Common myeloid progenitor, CD34-positive (primary cell): ENCODE results near the gene MLLT3.

Source experiments
- CTCF ChIA-PET: fragments of 350-600 bp; sonication (Branson Sonifier 250); formaldehyde crosslinking; loops from one replicate; lab custom pipeline; 2021; ENCODE audit warnings: antibody characterized with exemption; lab: Charles Lee
- POLR2A ChIA-PET: fragments of 350-600 bp; sonication (Branson Sonifier 250); formaldehyde crosslinking; loops from one replicate; lab custom pipeline; 2021; ENCODE audit warnings: antibody characterized with exemption; lab: Charles Lee
- DNase-seq, 3 donors: peaks; one replicate each; pipeline versions ENCODE4 v3.0.0 to v3.0.0-alpha.2; 2013
- H3K27ac ChIP-seq, 2 experiments: 1 replicate in 1 of 2; 2 replicates in 1 of 2; pipeline ENCODE4 v1.7.0; 2013; ENCODE audit warnings: inconsistent platforms in 2 of 2, low read length in 2 of 2, mild to moderate bottlenecking in 2 of 2, low read depth in 1 of 2, moderate library complexity in 1 of 2; ENCODE audit not compliant: severe bottlenecking in 2 of 2, insufficient read depth in 1 of 2, poor library complexity in 1 of 2
- H3K27me3 ChIP-seq, 5 experiments: replicated peaks in 2 of 5; 1 replicate in 3 of 5; 2 replicates in 2 of 5; pipeline versions ENCODE4 v1.6.1 to v1.7.0; 2013; ENCODE audit warnings: low read length in 4 of 5, mild to moderate bottlenecking in 2 of 5, moderate library complexity in 2 of 5, inconsistent platforms in 1 of 5; ENCODE audit not compliant: insufficient read depth in 5 of 5, control insufficient read depth in 4 of 5
- H3K36me3 ChIP-seq, 4 experiments: 1 replicate in 2 of 4; 2 replicates in 2 of 4; pipeline versions ENCODE4 v1.6.1 to v1.7.0; 2013; ENCODE audit warnings: low read length in 3 of 4, control low read depth in 1 of 4, mild to moderate bottlenecking in 1 of 4; ENCODE audit not compliant: control insufficient read depth in 4 of 4, insufficient read depth in 4 of 4
- H3K4me1 ChIP-seq, 4 experiments: 1 replicate in 3 of 4; 2 replicates in 1 of 4; pipeline versions ENCODE4 v1.6.1 to v1.7.1; 2013; ENCODE audit warnings: low read length in 3 of 4, mild to moderate bottlenecking in 3 of 4, control low read depth in 1 of 4, inconsistent platforms in 1 of 4, moderate library complexity in 1 of 4; ENCODE audit not compliant: control insufficient read depth in 4 of 4, insufficient read depth in 4 of 4; ENCODE audit errors: control extremely low read depth in 1 of 4
- H3K4me3 ChIP-seq, 7 experiments: 1 replicate in 4 of 7; 2 replicates in 3 of 7; pipeline versions ENCODE4 v1.5.1 to v1.7.0; 2013; ENCODE audit warnings: mild to moderate bottlenecking in 7 of 7, low read length in 6 of 7, moderate library complexity in 6 of 7, inconsistent platforms in 2 of 7, low read depth in 2 of 7, control low read depth in 1 of 7; ENCODE audit not compliant: insufficient read depth in 4 of 7, control insufficient read depth in 1 of 7; ENCODE audit errors: extremely low read depth in 1 of 7
- H3K9me3 ChIP-seq, 5 experiments: 1 replicate in 4 of 5; 2 replicates in 1 of 5; pipeline versions ENCODE4 v1.6.1 to v1.7.1; 2013; ENCODE audit warnings: low read length in 4 of 5, mild to moderate bottlenecking in 2 of 5, inconsistent platforms in 1 of 5, low read depth in 1 of 5, moderate library complexity in 1 of 5; ENCODE audit not compliant: control insufficient read depth in 4 of 5, insufficient read depth in 2 of 5; ENCODE audit errors: control extremely low read depth in 1 of 5
- WGBS: methylation state at CpG from one replicate; pipeline ENCODE4 v1.1.5; 2013; ENCODE audit not compliant: insufficient coverage; 5-methylcytosine and 5-hydroxymethylcytosine counted together

The MLLT3 gene

GRCh38 chr9:20557285-20557684 is 65.0 kb downstream of the MLLT3 start:
- CTCF ChIA-PET = interaction anchor here (1.3 kb wide), 1 partner anchor 11 kb away, joined by 5 read pairs; no protein-coding TSS in a partner anchor
- 100% methylated on average over 1 of the region's 1 CpG for WGBS
- Histone ChIP-seq H3K4me3 (no peak overlapping the region), H3K9me3 (no peaks in the 10 kb centered on the region), H3K4me1 (peaks cover 0 to 18% (median 15%) of the 10 kb centered on the region in 4 experiments), H3K36me3 (no peaks in the 10 kb centered on the region), H3K27me3 (no peaks in the 10 kb centered on the region), H3K27ac (no peak overlapping the region)
- no peak for DNase-seq
- POLR2A ChIA-PET = interaction anchor here (0.5 kb wide), 1 partner anchor 11 kb away, joined by 3 read pairs; no protein-coding TSS in a partner anchor

GRCh38 chr9:20553558-20554149 is 68.6 kb downstream of the MLLT3 start:
- Histone ChIP-seq H3K9me3 (no peaks in the 10 kb centered on the region), H3K4me1 (peaks cover 0 to 24% (median 14%) of the 10 kb centered on the region in 4 experiments), H3K36me3 (no peaks in the 10 kb centered on the region), H3K27ac (no peak overlapping the region), H3K4me3 (no peak overlapping the region), H3K27me3 (no peaks in the 10 kb centered on the region)
- DNase-seq = no peak
- WGBS = no CpG with 5 or more reads among the region's 1 CpG
- ChIA-PET POLR2A (no interaction called here), CTCF (interaction anchor here (0.9 to 1.9 kb wide), 6 partner anchors 11 to 558 kb away, joined by 3 to 6 read pairs (median 4); no protein-coding TSS in a partner anchor)

GRCh38 chr9:20552874-20553557 is 69.3 kb downstream of the MLLT3 start:
- no peak overlapping the region for H3K27ac ChIP-seq
- DNase-seq = peak; percentile 17 to 57 (median 41)
- H3K36me3 ChIP-seq = no peaks in the 10 kb centered on the region
- CTCF ChIA-PET = interaction anchor here (0.9 to 1.9 kb wide), 6 partner anchors 10 to 558 kb away, joined by 3 to 6 read pairs (median 4); no protein-coding TSS in a partner anchor
- H3K4me3 ChIP-seq = no peak overlapping the region
- no peaks in the 10 kb centered on the region for H3K9me3 ChIP-seq
- POLR2A ChIA-PET = no interaction called here
- H3K27me3 ChIP-seq = no peaks in the 10 kb centered on the region
- no CpG with 5 or more reads among the region's 3 CpGs for WGBS
- peaks cover 0 to 18% (median 9%) of the 10 kb centered on the region in 4 experiments for H3K4me1 ChIP-seq

GRCh38 chr9:20551835-20552234 is 70.5 kb downstream of the MLLT3 start:
- no peaks in the 10 kb centered on the region for H3K9me3 ChIP-seq
- CTCF ChIA-PET = interaction anchor here (0.6 to 1.9 kb wide), 2 partner anchors 18 to 194 kb away, joined by 3 to 6 read pairs; no protein-coding TSS in a partner anchor
- DNase-seq = no peak
- POLR2A ChIA-PET = no interaction called here
- H3K4me3 ChIP-seq = no peak overlapping the region
- H3K4me1 ChIP-seq = peaks cover 0 to 15% (median 7%) of the 10 kb centered on the region in 4 experiments
- no peak overlapping the region for H3K27ac ChIP-seq
- WGBS = 67% methylated on average over 3 of the region's 5 CpGs
- H3K27me3 ChIP-seq = no peaks in the 10 kb centered on the region
- no peaks in the 10 kb centered on the region for H3K36me3 ChIP-seq

- no peak overlapping the region for H3K4me3 ChIP-seq
- H3K4me1 ChIP-seq = peaks cover 0 to 15% (median 7%) of the 10 kb centered on the region in 4 experiments
- POLR2A ChIA-PET = no interaction called here
- CTCF ChIA-PET = no interaction called here
- H3K27me3 ChIP-seq = no peaks in the 10 kb centered on the region
- no peaks in the 10 kb centered on the region for H3K36me3 ChIP-seq
- no peak overlapping the region for H3K27ac ChIP-seq
- DNase-seq = no peak
- H3K9me3 ChIP-seq = no peaks in the 10 kb centered on the region
Measured at GRCh38 chr9:20551236-20551635, 71.1 kb downstream of the MLLT3 start.

GRCh38 chr9:20550326-20550725 is 72.0 kb downstream of the MLLT3 start:
- no peak overlapping the region for H3K27ac ChIP-seq
- H3K36me3 ChIP-seq = no peaks in the 10 kb centered on the region
- H3K27me3 ChIP-seq = no peaks in the 10 kb centered on the region
- ChIA-PET CTCF (interaction anchor here (1.0 kb wide), 2 partner anchors 10 to 22 kb away, joined by 3 read pairs; no protein-coding TSS in a partner anchor), POLR2A (no interaction called here)
- 100% methylated on average over 1 of the region's 4 CpGs for WGBS
- H3K9me3 ChIP-seq = no peaks in the 10 kb centered on the region
- H3K4me1 ChIP-seq = peaks cover 0 to 15% (median 7%) of the 10 kb centered on the region in 4 experiments
- H3K4me3 ChIP-seq = no peak overlapping the region
- no peak for DNase-seq

- POLR2A ChIA-PET = no interaction called here
- Histone ChIP-seq H3K36me3 (no peaks in the 10 kb centered on the region), H3K4me1 (peaks cover 0 to 15% (median 7%) of the 10 kb centered on the region in 4 experiments), H3K27me3 (no peaks in the 10 kb centered on the region), H3K27ac (no peak overlapping the region), H3K4me3 (no peak overlapping the region), H3K9me3 (no peaks in the 10 kb centered on the region)
- DNase-seq = no peak
- WGBS = no CpG with 5 or more reads among the region's 3 CpGs
- CTCF ChIA-PET = no interaction called here
Measured at GRCh38 chr9:20549053-20549452, 73.2 kb downstream of the MLLT3 start.
